Adrenal gland (tissue), 12 donors: Measurements from ENCODE around the gene RIMKLA. TPM values are rescaled to one million over a fixed set of nuclear protein-coding genes. Genes with fewer than 3 reads are reported as not detected.
A peak's percentile ranks its signal among the peaks of the same experiment; 100 is the strongest.

Experiments
- DNase-seq, 7 donors: peaks; one replicate each; pipeline ENCODE4 v3.0.0-alpha.2; 2019 to 2020
- H3K27ac ChIP-seq, 5 donors: fragments of 200-600 bp; sonication (generic) in 4 of 5; 1 replicate in 3 of 5; 2 replicates in 2 of 5; pipeline versions ENCODE4 v1.5.1 to v1.8.0; 2016 to 2020; ENCODE audit warnings: mild to moderate bottlenecking in 1 of 5
- H3K27me3 ChIP-seq: fragments of 200-600 bp; 2 replicates; pipeline ENCODE4 v1.8.0; 2021
- H3K36me3 ChIP-seq, 2 donors: fragments of 200-600 bp; replicated peaks in 1 of 2; 1 replicate in 1 of 2; 2 replicates in 1 of 2; pipeline versions ENCODE4 v1.5.1 to v1.8.0; 2018 to 2022
- H3K4me1 ChIP-seq, 2 donors: fragments of 200-600 bp; replicated peaks in 1 of 2; 1 replicate in 1 of 2; 2 replicates in 1 of 2; pipeline versions ENCODE4 v1.5.1 to v1.8.0; 2018 to 2021
- H3K4me3 ChIP-seq, 4 donors: fragments of 200-600 bp; sonication (generic) in 3 of 4; one replicate each; pipeline ENCODE4 v1.5.1; 2016 to 2018
- H3K9me3 ChIP-seq, 3 donors: fragments of 200-600 bp; sonication (generic) in 1 of 3; replicated peaks in 1 of 3; 1 replicate in 2 of 3; 2 replicates in 1 of 3; pipeline versions ENCODE4 v1.5.1 to v1.8.0; 2016 to 2021
- POLR2A ChIP-seq, 2 donors: fragments of 450-650 bp; IDR thresholded peaks; one replicate each; pipeline ENCODE4 v1.6.1; 2017; ENCODE audit warnings: antibody characterized with exemption in 2 of 2, mild to moderate bottlenecking in 2 of 2, moderate library complexity in 1 of 2
- WGBS, 4 donors: extraction: QIAGEN DNeasy Blood & Tissue Kit in 2 of 4; methylation state at CpG; one replicate each; pipeline versions ENCODE4 v1.1.5 to v1.1.7; 2013 to 2017; 5-methylcytosine and 5-hydroxymethylcytosine counted together
- intact Hi-C, 2 donors: fragments of 100-400 bp; cut with DNase I; formaldehyde crosslinking; loops; one replicate each; pipeline versions ENCODE4 v1.14.1 to v1.15.0; 2022 to 2023
- polyA plus RNA-seq, 3 donors: library from polyadenylated mRNA; stranded (reverse); fragments of 200-250 nt in 2 of 3; fragments of 350-450 nt in 1 of 3; fragmentation: Illumina TruSeq in 1 of 3; extraction: RNeasy Lipid Tissue Mini Kit (QIAGEN cat#74804) in 1 of 3; gene quantifications; one replicate each; pipeline ENCODE4 v1.2.3, GENCODE V29; 2013 to 2014
- total RNA-seq, 9 donors: library from RNA; depleted of rRNA in 4 of 9; stranded (reverse); fragments of >200 nt in 4 of 9; fragments of 120-200 nt in 1 of 9; fragmentation: NEBNext Ultra II Directional in 1 of 9; extraction: Animal tissue kit (Norgen Biotek cat#: 25700) in 1 of 9; gene quantifications; one replicate each; pipeline versions ENCODE4 v1.1.0 to v1.2.4, GENCODE V29; 2013 to 2023
- TF ChIP-seq, protein P1 (sequence below), 6 experiments: fragments of 450-650 bp in 4 of 6; fragments of 200-600 bp in 2 of 6; sonication (generic) in 1 of 6; IDR thresholded peaks; 1 replicate in 5 of 6; 2 replicates in 1 of 6; pipeline versions ENCODE4 v1.5.1 to v1.8.0; 2016 to 2021; ENCODE audit warnings: antibody characterized with exemption in 6 of 6, mild to moderate bottlenecking in 2 of 6, moderate library complexity in 1 of 6
- donor health status: healthy with polysubstance abuse.
- donor health status: Bipolar disorder and iron deficiency.
- donor health status: DM: yes; HTN: yes; CAD: no.
- donor health status: DM: no; HTN: no; CAD: no.
- donor health status: DM: no; HTN: no; CAD: no.
- donor health status: DM: yes; HTN: yes; CAD: no.

The RIMKLA gene
- total and polyA plus RNA-seq, 12 donors: 0.07 to 4.0 (median 0.35) TPM

GRCh38 chr1:42369471-42369870 lies 11.1 kb upstream of the RIMKLA start:
- Histone ChIP-seq H3K27ac (no peak overlapping the region), H3K4me3 (no peak overlapping the region), H3K27me3 (no peaks in the 10 kb centered on the region), H3K4me1 (no peaks in the 10 kb centered on the region), H3K36me3 (no peaks in the 10 kb centered on the region), H3K9me3 (no peaks in the 10 kb centered on the region)
- DNase-seq: no peak
- WGBS, 4 donors: 72 to 100% (median 84%) methylated on average over 1 of the region's 1 CpG
- intact Hi-C loops: no loop called here
- TF ChIP-seq, protein P1, sequence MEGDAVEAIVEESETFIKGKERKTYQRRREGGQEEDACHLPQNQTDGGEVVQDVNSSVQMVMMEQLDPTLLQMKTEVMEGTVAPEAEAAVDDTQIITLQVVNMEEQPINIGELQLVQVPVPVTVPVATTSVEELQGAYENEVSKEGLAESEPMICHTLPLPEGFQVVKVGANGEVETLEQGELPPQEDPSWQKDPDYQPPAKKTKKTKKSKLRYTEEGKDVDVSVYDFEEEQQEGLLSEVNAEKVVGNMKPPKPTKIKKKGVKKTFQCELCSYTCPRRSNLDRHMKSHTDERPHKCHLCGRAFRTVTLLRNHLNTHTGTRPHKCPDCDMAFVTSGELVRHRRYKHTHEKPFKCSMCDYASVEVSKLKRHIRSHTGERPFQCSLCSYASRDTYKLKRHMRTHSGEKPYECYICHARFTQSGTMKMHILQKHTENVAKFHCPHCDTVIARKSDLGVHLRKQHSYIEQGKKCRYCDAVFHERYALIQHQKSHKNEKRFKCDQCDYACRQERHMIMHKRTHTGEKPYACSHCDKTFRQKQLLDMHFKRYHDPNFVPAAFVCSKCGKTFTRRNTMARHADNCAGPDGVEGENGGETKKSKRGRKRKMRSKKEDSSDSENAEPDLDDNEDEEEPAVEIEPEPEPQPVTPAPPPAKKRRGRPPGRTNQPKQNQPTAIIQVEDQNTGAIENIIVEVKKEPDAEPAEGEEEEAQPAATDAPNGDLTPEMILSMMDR (IDR thresholded peaks at IDR 0.05): no peak
- no peak for TF ChIP-seq POLR2A (IDR thresholded peaks at IDR 0.05)

DNA sequence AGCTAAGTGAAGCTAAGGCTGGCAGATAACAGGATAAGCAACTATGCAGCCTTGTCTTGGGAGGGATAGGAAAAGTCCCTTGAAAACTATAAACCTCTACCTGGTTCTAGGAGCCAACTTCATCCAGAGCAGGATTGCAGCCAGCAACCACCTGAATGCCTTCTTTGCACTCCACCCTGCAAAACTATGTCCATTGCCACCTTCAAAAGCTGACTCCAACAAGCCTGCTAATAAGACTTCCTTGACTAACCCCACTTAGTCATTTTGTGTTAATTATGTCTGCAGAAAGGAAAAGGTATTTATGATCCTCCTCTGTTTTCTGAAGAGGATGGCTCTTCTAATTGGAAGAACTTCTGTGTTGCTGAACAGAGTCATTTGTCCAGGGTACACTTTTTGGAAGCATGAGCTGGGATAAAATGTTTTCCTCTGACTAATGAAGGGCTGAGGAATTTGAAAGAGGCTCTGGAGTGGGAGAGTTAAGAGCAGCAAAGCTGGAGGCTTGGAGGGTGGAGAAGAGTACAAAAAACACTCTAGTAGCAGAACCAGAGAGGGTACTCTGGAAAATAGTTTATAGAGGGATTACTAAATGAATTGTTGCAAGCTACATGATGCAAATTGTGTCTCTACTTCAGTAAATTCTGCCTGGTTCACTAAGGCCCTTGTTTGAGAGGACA lies 9.6 kb upstream of the RIMKLA start:
- Histone ChIP-seq H3K27ac (no peak overlapping the region), H3K4me1 (no peaks in the 10 kb centered on the region), H3K9me3 (no peaks in the 10 kb centered on the region), H3K4me3 (no peak overlapping the region), H3K27me3 (no peaks in the 10 kb centered on the region), H3K36me3 (no peaks in the 10 kb centered on the region)
- intact Hi-C loops: no loop called here
- TF ChIP-seq, protein P1 (IDR thresholded peaks at IDR 0.05): no peak
- TF ChIP-seq POLR2A (IDR thresholded peaks at IDR 0.05): no peak
- DNase-seq: no peak

GRCh38 chr1:42372796-42373195 lies 7.8 kb upstream of the RIMKLA start:
- Histone ChIP-seq H3K9me3 (no peaks in the 10 kb centered on the region), H3K27ac (no peak overlapping the region), H3K27me3 (no peaks in the 10 kb centered on the region), H3K4me3 (no peak overlapping the region), H3K36me3 (no peaks in the 10 kb centered on the region), H3K4me1 (no peaks in the 10 kb centered on the region)
- no peak for DNase-seq
- TF ChIP-seq POLR2A (IDR thresholded peaks at IDR 0.05): no peak
- TF ChIP-seq, protein P1 (IDR thresholded peaks at IDR 0.05): no peak
- intact Hi-C loops: no loop called here
- 67 to 76% (median 70%) methylated on average over 2 of the region's 2 CpGs for WGBS, 4 donors

GRCh38 chr1:42379794-42380585 lies 602 bp upstream of the RIMKLA start:
- H3K27me3 ChIP-seq: peaks cover 26% of the 10 kb centered on the region
- no peaks in the 10 kb centered on the region for H3K36me3 ChIP-seq
- peaks cover 5 to 12% of the 10 kb centered on the region in 2 donors for H3K4me1 ChIP-seq
- no peaks in the 10 kb centered on the region for H3K9me3 ChIP-seq
- intact Hi-C loops: no loop called here
- 1 to 2% (median 1%) methylated on average over 8 to 34 of the region's 34 CpGs for WGBS, 4 donors
- no peak overlapping the region for H3K27ac ChIP-seq
- peak overlapping the region in 2 of 4 donors; percentile 25 to 71 for H3K4me3 ChIP-seq
- TF ChIP-seq POLR2A (IDR thresholded peaks at IDR 0.05): no peak
- TF ChIP-seq, protein P1 (IDR thresholded peaks at IDR 0.05): no peak
- DNase-seq: peak; percentile 34 to 55 (median 44)
